Posterior cingulate gyrus (tissue), 11 donors: ENCODE measurements around the gene DENND2D.

Experiments
- DNase-seq, 10 donors: peaks; one replicate each; pipeline versions ENCODE4 v3.0.0 to v3.0.0-alpha.2; 2020 to 2021; ENCODE audit warnings: mixed read lengths in 3 of 10
- intact Hi-C: fragments of 100-400 bp; cut with DNase I; formaldehyde crosslinking; loops from one replicate; pipeline ENCODE4 v1.15.1; 2023

DENND2D gene

GRCh38 chr1:111141245-111142220 lies 58.9 kb downstream of the DENND2D start:
- intact Hi-C loops: no loop called here

DNA sequence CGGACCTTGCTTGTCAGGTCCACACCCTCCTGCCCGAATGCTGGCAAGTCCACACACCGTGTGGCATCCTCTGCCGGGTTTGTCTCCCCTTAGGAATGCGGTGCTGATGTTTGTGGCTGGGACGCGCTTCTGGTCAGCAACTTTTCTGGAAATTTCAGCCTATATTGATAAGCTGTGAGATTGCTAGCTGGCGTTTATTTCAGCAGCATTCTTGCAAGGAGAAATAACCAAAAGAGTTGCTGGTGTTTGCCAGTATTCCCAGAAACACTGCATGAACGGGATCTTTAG lies 59.8 kb downstream of the DENND2D start:
- DNase-seq: peak in 1 of 10 donors; percentile 44
- intact Hi-C loops: no loop called here

More at GRCh38 chr1:111141245-111142220, 58.9 kb downstream of the DENND2D start:
- no peak for DNase-seq

GRCh38 chr1:111139956-111140679 lies 60.3 kb downstream of the DENND2D start, which contains the start of the genes CEPT1 and DRAM2:
CEPT1 (plus strand) TSS chr1:111140223; CDS start chr1:111147715, 7,492 bp downstream.
DRAM2 (minus strand) TSS chr1:111140093; CDS start chr1:111131554, 8,539 bp downstream.
- DNase-seq: peak; percentile 85 to 98 (median 94)
- intact Hi-C loops: loop anchor here (2.0 kb wide), 1 partner anchor 309 kb away; the partner anchor contains the start of genes ATP5PB and WDR77

DNA sequence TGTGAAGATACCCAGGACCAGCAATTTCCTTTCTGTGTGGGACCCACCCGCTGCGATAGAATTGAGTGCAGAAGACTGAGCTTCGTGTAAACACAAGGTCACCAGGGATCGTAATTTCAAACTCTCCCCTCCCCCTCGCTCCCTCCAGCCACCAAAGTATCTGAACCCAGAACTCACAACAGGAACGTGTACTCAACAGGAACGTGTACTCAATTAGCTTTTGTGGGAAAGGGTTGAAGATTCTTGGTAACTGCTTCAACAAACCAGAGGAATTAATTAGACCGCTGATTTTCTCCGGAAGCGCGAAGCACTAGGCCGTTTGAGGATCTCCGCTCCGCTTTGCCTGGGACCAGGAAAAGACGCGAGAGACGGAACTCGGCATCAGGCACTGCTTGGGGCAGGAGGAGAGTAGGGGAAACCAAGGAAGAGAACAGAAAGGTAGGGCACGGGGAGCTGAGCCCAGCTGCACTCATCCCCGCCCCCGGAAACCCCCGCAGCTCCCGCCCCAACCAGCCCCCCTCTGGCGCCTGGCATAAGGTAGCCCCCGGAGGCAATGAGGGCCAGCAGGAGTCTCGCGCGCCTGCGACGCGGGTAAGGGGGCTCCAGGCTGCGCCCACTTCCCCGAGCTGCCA lies 61.0 kb downstream of the DENND2D start:
- intact Hi-C loops: loop anchor here (2.0 kb wide), 1 partner anchor 309 kb away; the partner anchor contains the start of genes ATP5PB and WDR77
- DNase-seq: peak in 9 of 10 donors; percentile 16 to 82 (median 39)
